ENCODE measurements around the gene ADAM12.

Gene ADAM12

DNA sequence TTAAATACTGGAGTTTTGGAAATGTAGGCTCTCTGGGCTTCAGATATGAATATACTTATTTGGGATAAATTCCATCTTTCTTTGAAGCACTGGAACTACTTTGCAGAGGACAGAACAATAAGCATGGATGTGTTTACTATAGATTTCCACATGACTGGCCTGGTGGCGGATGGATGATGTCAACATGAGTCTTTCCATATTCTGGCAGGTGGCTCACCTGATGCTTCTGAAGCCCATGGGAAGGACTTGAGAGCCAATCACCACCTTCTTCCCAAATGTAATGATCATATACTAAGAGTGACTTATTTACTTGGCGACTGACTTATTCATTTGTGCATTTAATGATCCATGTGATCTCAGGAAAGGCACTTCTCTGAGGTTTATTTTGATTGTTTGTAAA is 381.4 kb downstream of the ADAM12 start:
- Histone ChIP-seq H3K4me3 (ENCODE audit: low read depth in 1 of 2, low read length in 1 of 2) (no peak overlapping the region), H3K27ac (no peak overlapping the region)

DNA sequence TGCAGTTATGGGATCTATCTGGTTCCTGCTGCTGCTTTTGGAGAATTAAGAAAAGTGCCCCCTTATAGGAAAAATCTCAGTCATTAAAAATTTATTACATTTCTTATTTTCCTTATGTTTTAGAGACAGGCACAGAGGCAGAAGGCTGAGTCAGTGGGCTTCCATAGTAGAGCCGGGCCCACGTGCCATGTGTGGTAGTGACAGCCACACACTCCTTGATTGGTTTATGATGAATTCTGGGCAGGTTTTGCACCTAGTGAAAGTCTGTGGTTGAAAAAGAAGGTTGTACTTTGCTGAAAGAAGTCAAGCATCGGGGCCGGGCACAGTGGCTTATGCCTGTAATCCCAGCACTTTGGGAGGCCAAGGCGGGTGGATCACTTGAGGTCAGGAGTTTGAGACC is 382.0 kb downstream of the ADAM12 start:
- Histone ChIP-seq H3K4me3 (ENCODE audit: low read depth in 1 of 2, low read length in 1 of 2) (no peak overlapping the region), H3K27me3 (no peaks in the 10 kb centered on the region), H3K36me3 (no peaks in the 10 kb centered on the region), H3K9me3 (no peaks in the 10 kb centered on the region), H3K27ac (no peak overlapping the region), H3K4me1 (ENCODE audit: control insufficient read depth in 1 of 2, insufficient read depth in 1 of 2, low read depth in 1 of 2, low read length in 1 of 2) (no peaks in the 10 kb centered on the region)
- TF ChIP-seq, protein P1, sequence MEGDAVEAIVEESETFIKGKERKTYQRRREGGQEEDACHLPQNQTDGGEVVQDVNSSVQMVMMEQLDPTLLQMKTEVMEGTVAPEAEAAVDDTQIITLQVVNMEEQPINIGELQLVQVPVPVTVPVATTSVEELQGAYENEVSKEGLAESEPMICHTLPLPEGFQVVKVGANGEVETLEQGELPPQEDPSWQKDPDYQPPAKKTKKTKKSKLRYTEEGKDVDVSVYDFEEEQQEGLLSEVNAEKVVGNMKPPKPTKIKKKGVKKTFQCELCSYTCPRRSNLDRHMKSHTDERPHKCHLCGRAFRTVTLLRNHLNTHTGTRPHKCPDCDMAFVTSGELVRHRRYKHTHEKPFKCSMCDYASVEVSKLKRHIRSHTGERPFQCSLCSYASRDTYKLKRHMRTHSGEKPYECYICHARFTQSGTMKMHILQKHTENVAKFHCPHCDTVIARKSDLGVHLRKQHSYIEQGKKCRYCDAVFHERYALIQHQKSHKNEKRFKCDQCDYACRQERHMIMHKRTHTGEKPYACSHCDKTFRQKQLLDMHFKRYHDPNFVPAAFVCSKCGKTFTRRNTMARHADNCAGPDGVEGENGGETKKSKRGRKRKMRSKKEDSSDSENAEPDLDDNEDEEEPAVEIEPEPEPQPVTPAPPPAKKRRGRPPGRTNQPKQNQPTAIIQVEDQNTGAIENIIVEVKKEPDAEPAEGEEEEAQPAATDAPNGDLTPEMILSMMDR (IDR thresholded peaks at IDR 0.05) = no peak

More for the DNA sequence above, 381.4 kb downstream of the ADAM12 start:
- H3K9me3 ChIP-seq = no peaks in the 10 kb centered on the region
- H3K36me3 ChIP-seq = no peaks in the 10 kb centered on the region
- no peaks in the 10 kb centered on the region for H3K27me3 ChIP-seq
- H3K4me1 ChIP-seq (ENCODE audit: control insufficient read depth in 1 of 2, insufficient read depth in 1 of 2, low read depth in 1 of 2, low read length in 1 of 2) = no peaks in the 10 kb centered on the region
- TF ChIP-seq, protein P1 (IDR thresholded peaks at IDR 0.05) = no peak

GRCh38 chr10:126004752-126005151 is 383.5 kb downstream of the ADAM12 start:
- no peak overlapping the region for H3K4me3 ChIP-seq (ENCODE audit: low read depth in 1 of 2, low read length in 1 of 2)
- no peaks in the 10 kb centered on the region for H3K4me1 ChIP-seq (ENCODE audit: control insufficient read depth in 1 of 2, insufficient read depth in 1 of 2, low read depth in 1 of 2, low read length in 1 of 2)
- no peaks in the 10 kb centered on the region for H3K36me3 ChIP-seq
- no peak overlapping the region for H3K27ac ChIP-seq
- TF ChIP-seq, protein P1 (IDR thresholded peaks at IDR 0.05) = no peak
- no peaks in the 10 kb centered on the region for H3K9me3 ChIP-seq
- H3K27me3 ChIP-seq = no peaks in the 10 kb centered on the region

GRCh38 chr10:126001576-126001975 is 386.7 kb downstream of the ADAM12 start:
- Histone ChIP-seq H3K27me3 (no peaks in the 10 kb centered on the region), H3K27ac (no peak overlapping the region), H3K4me3 (ENCODE audit: low read depth in 1 of 2, low read length in 1 of 2) (no peak overlapping the region), H3K36me3 (no peaks in the 10 kb centered on the region), H3K9me3 (no peaks in the 10 kb centered on the region), H3K4me1 (ENCODE audit: control insufficient read depth in 1 of 2, insufficient read depth in 1 of 2, low read depth in 1 of 2, low read length in 1 of 2) (no peaks in the 10 kb centered on the region)
- TF ChIP-seq, protein P1 (IDR thresholded peaks at IDR 0.05) = no peak

DNA sequence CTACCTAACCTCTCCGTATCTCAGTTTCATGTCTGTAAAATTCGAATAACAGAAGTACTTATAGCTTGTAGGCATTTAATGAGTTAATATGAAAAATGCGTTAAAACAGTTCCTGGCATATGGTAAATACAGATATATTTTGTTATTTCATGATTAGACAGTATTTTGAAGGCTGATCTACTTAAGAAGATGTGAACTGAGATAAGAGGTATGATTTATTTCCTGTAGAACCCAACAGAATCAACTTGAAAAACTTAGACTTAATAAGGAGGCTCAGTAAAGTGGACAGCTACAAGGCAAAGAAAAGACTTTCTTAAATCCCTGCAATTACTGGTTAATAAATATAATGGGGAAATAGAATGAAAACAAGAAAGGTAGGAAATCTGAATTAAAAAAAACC is 388.6 kb downstream of the ADAM12 start:
- Histone ChIP-seq H3K27me3 (no peaks in the 10 kb centered on the region), H3K27ac (no peak overlapping the region)
- TF ChIP-seq, protein P1 (IDR thresholded peaks at IDR 0.05) = no peak

GRCh38 chr10:125997586-125997985 is 390.7 kb downstream of the ADAM12 start:
- no peaks in the 10 kb centered on the region for H3K36me3 ChIP-seq
- H3K27me3 ChIP-seq = no peaks in the 10 kb centered on the region
- no peaks in the 10 kb centered on the region for H3K9me3 ChIP-seq
- TF ChIP-seq, protein P1 (IDR thresholded peaks at IDR 0.05) = no peak
- no peaks in the 10 kb centered on the region for H3K4me1 ChIP-seq (ENCODE audit: control insufficient read depth in 1 of 2, insufficient read depth in 1 of 2, low read depth in 1 of 2, low read length in 1 of 2)
- H3K27ac ChIP-seq = no peak overlapping the region
- no peak overlapping the region for H3K4me3 ChIP-seq (ENCODE audit: low read depth in 1 of 2, low read length in 1 of 2)

More for the DNA sequence above, 388.6 kb downstream of the ADAM12 start:
- Histone ChIP-seq H3K4me3 (ENCODE audit: low read depth in 1 of 2, low read length in 1 of 2) (no peak overlapping the region), H3K4me1 (ENCODE audit: control insufficient read depth in 1 of 2, insufficient read depth in 1 of 2, low read depth in 1 of 2, low read length in 1 of 2) (no peaks in the 10 kb centered on the region), H3K36me3 (no peaks in the 10 kb centered on the region), H3K9me3 (no peaks in the 10 kb centered on the region)

Data from neutrophil (primary cell).